GM21619 (cell line): ENCODE measurements around the gene GFY.

Experiments
- ATAC-seq: cut with Tn5 transposase; IDR thresholded peaks from one replicate; pipeline ENCODE4 v1.9.1; 2021; ENCODE audit not compliant: unreplicated experiment

The GFY gene

DNA sequence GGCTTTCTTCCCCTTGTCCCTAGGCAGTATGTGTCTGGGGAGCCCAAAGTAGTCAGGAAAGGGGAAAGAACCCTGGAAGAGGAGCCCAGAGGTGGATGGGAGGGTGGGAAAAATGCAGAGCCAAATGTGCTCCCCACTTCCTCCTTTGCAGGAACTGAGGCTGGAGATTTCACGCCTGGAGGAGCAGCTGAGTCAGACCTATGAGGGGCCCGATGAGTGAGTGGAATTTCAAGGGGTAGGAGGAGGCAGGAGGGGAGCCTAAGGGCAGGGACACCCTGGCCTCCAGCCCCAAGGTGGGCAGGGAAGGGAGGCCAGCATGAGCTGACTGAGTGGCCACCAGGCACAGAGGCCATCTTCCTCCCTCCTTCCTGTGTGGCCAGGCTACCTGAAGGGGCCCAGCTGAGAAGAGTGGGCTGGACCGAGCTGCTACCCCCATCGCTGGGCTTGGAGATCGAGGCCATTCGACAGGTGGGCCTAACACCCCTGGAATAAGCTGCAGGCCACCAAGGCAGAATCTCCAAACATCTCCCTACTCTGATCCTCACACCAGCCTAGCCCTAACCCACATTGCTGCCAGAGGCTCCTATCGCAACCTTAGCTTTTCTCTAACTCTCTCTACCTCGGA lies 16.3 kb upstream of the GFY start:
- ATAC-seq, result no peak

DNA sequence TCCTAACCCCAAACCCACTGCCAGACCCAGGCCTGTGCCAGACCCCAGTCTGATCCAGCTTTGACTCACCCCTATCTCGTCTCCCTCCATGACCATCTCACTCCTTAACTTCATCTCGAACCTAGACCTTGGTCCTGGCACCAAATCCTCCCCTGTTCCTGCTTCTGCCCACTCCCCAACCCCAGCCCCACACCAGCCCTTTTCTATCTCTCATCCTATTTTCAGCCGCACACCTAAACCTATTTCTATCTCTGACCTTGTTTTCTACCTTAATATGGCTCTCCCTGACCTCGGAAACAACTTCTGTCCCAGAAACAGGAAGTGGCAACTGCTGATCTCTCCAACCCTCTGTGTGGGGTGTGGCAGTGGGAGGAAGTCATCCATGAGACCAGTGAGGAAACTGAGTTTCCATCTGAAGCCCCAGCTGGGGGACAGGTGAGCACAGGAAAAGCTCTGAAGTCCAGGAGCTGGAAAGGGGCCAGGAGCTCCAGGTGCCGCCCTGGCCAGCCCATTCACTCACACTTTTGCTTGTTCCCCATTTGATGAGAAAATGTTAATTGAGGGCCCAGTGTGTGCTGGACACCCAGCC lies 15.7 kb upstream of the GFY start:
- no peak for ATAC-seq

- no peak for ATAC-seq
Measured at GRCh38 chr19:49411681-49412326, 13.4 kb upstream of the GFY start.

DNA sequence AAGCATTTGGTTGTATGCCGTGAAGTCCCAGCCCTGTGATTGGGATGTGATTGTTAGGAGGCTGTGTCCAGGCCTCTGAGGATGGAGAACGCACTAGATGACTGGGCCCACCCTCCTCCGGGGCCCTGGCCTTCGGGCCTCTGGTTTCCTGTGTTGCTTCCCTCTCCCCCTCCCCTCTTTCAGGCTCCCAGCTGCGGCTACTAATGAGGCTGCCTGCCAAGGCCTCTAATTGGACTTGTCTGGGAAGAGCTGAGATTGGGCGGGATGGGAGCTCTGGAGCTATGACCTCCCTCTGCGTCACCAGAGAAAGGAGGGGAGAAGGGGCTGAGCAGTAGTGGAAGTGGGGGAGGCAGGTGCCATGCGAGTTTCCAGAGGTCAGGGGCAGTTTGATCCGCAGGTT lies 11.8 kb upstream of the GFY start:
- no peak for ATAC-seq

DNA sequence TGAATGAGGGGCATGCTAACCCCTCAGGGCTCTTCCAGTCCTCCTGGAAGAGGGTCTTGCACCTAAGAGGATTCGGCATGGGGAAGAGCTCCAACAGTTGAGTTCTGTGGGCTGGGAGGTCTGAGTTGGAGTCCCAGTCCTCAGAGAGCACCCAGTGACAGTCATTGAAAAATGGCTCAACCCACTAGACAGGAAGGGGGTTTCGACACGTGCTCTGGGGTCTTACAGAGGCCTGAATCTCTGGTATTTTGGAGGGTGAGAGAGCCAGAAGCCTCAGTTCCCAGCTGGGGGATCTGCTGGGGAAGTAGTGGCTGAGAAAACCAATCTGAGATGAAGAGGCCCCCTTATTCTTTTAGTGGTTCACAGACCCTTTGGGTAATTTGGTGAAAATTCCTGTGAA lies 10.9 kb upstream of the GFY start:
- no peak for ATAC-seq

DNA sequence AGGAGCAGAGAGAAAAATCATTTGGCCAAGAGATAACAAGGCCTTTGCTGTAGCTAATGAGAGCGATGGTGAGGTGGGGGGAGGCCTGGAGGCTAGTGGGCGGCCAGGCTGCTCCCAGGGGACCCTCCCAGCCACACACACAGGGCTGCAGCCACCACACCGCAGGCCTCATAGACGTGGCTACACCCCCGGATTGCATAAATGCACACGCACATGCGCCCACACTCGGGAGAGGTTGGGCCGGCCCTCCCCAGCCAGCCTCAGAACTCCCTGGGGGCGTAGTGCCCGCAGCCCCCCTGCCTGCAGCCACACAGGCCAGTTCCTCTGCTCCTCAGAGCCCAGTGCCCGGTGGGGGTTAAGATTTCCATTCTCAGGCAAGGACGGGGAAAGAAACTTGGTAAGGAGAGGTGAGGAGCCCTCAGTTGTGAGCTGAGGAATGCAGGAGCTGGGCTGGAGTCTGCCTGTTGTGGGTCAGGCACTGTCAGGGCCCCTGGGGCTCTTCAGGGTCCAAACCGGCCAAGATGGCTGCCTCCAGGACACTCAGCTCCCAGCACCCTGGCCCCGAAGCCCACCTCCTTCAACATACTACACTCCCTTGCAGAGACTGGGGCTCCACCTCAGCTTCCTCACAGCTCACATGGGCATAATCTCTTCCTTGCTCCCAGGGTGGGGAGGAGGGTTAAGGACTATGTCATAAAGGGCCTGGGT lies 9.9 kb upstream of the GFY start:
- ATAC-seq, result no peak

GRCh38 chr19:49415810-49416200 lies 9.4 kb upstream of the GFY start:
- no peak for ATAC-seq

GRCh38 chr19:49417088-49417487 lies 8.1 kb upstream of the GFY start:
- no peak for ATAC-seq

DNA sequence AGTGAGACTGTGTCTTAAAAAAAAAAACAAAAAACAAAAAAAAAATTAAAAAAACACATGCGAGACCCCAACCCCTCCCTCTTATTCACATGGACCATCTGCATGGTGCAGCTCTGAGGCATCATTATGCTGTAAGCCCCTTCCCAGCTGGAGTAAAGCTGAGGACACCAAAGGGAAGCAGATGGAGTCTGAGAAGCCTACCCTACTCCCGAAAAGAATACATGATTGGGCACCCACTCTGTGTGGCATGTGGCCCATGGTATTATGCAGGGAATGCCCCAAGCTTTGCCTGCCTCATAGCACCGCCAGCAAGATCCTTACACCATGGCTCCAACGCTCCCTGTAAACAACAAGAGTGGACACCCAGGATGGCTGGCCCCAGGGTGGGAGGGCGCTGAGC lies 6.7 kb upstream of the GFY start:
- ATAC-seq, result no peak

DNA sequence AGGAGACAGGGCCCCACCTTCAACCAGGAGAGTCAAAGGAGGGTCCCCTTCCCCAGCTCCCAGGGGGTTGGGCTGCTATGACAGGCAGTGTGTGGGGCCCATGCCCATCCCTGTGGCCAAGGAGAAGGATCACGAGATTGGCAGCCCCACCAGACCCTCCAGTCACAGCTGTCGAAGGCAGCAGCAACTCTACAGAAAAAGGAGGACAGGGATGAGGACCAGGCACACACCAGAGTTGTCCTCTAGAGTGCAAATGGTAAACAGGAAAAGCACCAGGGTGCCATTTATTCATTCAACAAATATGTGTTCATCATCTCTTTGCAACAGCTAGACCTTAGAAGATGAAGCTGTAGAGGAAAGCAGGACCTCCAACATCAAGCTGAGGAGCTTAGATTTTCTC lies 6.0 kb upstream of the GFY start:
- ATAC-seq, result no peak

DNA sequence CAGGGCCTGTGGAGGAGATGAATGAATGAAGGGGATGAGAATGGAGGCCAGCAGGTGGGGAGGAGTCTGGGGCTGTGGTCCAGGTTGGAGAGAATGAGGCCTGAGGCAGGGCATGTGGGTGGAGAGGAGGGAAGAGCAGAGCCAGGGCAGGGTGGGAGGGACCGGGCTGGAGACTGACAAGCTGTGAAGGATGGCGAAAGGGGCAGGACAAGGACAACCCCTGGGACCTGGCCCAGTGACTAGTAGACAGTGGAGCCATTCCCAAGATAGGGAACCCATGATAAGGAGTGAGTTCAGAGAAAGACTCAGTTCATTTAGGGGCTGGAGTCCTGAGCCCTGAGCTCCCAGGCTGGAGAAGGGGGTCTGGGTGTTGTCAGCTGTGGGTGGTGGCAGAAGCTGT lies 5.0 kb upstream of the GFY start:
- no peak for ATAC-seq

GRCh38 chr19:49421039-49421877 lies 3.9 kb upstream of the GFY start:
- no peak for ATAC-seq

DNA sequence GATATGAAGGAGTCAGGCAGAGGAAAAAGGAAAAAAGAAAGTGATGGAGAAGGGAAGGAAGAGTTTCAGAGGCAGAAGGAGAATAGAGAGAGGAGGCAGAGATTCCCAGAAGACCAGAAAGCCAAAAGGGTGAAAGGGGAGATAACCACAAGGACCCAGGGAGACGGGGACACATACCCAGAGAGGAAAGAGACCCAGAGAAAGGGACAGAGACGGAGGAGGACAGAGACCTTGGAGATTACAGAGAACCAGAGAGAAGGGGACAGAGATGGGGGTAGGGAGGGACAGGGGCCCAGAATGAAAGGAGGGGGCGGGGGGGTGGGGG lies 3.3 kb upstream of the GFY start:
- no peak for ATAC-seq

- no peak for ATAC-seq
Measured at GRCh38 chr19:49422407-49423070, 2.6 kb upstream of the GFY start.

GRCh38 chr19:49423071-49423984 lies 1.9 kb upstream of the GFY start, which contains the start of gene PTH2:
PTH2 (minus strand) TSS chr19:49423441; CDS start chr19:49423339, 102 bp downstream.
- ATAC-seq, result no peak

GRCh38 chr19:49423985-49424303 lies 1.2 kb upstream of the GFY start:
- no peak for ATAC-seq

- no peak for ATAC-seq
Measured at GRCh38 chr19:49425922-49426592, 869 bp downstream of the GFY start.

GRCh38 chr19:49427339-49427738 lies 2.2 kb downstream of the GFY start:
- ATAC-seq, result no peak

DNA sequence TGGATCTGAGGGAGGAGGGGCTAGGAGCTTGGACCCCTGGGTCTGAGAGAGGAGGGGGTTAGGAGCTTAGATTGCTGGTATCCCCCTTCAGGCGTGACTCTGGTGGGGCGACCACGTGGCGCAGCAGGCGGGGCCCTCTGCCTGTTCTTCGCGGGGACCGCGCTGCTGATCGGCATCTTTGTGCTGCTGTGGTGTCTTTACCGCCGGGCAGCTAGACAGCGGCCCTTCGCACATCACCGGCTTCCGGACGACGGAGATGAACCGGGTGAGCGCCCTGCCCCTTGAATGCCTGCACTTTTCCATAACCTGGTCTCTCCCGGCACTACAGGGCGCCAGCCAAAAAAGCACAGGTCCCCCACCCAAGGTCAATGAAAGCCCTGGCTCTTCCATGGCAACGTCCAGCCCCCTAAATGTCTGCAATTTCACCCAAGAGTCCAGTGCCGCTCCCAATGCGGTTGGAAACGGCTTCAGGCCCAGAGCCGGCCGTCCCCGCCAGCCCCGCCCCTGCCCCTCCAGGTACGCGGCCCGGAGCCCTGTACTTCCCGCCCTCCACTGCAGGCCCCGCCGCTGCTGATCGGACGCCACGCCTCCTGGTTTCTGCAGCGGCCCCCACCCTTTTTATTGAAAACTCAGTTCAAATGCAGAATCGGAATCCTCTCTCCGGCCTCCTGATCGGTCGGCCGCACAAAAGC lies 2.8 kb downstream of the GFY start:
- no peak for ATAC-seq
